Nucleus accumbens (tissue), 56 donors: ENCODE data around the gene KLHL5.
A peak's percentile ranks its signal among the peaks of the same experiment; 100 is the strongest.
"Not testable (repeated sequence)": the region's sequence is repeated elsewhere in the genome, so short reads cannot be mapped to it uniquely, and the experiment has no call there.

Experiments
- DNase-seq, 56 donors: peaks; one replicate each; lab custom pipeline; 2025; lab: John Stamatoyannopoulos, UW

Gene KLHL5

DNA sequence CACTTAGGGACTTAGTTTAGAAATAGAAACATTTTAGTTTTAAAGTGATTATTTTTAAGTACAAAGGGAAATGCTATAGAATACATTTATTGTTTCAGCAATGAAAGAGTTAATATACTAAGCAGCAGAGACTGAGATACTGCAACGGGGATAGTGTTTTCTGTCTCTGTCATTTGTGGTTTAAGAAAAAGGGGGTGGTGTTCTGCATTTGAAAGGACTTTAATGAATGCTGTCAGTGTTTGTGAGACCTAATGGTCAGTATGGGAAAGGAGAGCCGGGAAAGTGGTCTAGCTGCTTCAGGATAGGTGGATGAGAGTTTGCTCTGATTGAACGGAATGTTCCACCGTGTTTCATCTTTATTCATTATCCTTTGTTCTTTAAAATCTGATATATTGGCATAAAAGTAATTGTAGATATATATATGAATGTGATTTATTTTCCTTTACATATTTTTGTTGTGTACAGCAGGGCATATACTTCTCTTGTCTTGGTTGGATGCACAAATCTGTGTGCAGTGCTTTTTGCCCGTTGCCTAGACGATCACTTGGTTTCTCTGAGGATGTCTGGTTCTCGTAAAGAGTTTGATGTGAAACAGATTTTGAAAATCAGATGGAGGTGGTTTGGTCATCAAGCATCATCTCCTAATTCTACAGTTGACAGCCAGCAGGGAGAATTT lies at the start of gene KLHL5:
KLHL5 (plus strand) TSS at position 139 of the 676 bp plus-strand sequence; CDS start at position 560, 421 bp downstream.
- peak in 1 of 56 donors; percentile 2 for DNase-seq

GRCh38 chr4:39014028-39014427 lies 48.0 kb upstream of the KLHL5 start:
- no peak for DNase-seq

DNA sequence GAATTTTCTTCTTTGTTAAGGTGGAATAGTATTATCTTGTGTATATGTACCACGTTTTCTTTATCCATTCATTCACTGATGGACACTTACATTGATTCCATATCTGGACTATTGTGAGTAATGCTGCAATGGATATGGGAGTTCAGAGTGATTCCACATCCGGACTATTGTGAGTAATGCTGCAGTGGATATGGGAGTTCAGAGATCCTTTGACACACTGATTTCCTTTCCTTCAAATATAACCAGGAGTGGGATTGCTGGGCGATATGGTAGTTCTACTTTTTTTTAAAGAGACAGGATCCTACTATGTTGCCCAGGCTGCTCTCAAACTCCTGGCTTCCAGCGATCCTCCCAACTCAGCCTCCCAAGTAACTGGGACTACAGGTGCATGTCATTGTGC lies 41.9 kb upstream of the KLHL5 start:
- no peak for DNase-seq

DNA sequence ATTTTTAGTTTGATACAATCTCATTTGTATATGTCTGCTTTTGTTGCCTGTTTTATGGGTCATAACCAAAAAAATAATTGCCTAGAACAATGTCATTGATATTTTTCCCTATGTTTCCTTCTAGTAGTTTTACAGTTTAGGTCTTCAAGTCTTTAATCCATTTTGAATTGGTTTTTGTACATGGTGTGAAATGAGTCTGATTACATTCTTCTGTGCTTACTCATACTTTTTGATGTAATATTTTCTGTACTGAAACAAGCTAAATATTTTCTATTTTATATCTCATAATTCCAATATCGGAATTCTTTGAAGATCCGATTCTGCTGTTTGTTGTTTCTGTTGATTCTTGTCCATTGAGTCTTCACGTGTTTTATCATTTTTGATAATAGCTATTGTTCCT lies 40.4 kb upstream of the KLHL5 start:
- DNase-seq, result no peak

GRCh38 chr4:39022241-39022640 lies 39.8 kb upstream of the KLHL5 start:
- no peak for DNase-seq

DNA sequence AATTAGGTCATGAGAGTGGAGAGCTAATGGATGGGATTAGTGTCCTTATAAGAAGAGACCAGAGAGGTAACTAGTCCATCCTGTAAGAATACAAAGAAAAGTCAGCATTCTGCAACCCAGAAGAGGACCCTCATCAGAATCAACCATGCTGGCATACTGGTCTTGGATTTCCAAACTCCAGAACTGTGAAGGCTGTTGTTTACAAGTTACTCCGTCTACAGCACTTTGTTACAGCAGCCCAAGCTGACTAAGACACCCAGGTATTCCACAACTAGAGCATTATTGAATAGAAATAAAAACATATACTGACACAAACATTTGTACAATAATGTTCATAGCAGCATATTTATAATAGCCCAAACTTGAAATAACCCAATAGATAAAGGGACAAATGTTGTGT lies 39.0 kb upstream of the KLHL5 start:
- DNase-seq, result no peak

- DNase-seq, result no peak
Observed at GRCh38 chr4:39024311-39024865, 37.6 kb upstream of the KLHL5 start.

DNA sequence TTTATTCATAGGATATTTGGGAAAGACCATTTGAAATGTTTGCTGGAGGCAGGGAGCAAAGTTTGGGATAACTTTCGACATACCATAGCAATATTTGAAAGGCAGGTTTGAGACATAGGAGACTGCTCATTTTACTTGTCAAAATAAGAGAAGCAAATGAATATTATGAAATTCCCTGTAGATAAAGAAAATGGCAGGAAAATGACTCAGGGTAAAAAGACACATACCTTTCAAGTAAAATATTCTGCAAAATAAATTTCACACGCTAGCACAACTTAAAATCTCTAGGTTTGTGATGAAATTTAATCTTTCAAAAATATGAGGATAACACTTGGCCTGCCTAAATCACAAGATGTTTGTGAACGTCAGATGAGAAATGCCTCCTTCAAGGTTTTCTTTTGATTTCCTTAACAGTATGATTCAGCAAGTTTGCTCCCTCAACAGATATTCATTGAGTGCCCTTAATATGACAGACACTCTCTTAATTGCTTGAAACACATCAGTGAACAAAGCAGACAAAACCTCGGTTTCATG lies 36.4 kb upstream of the KLHL5 start:
- no peak for DNase-seq

DNA sequence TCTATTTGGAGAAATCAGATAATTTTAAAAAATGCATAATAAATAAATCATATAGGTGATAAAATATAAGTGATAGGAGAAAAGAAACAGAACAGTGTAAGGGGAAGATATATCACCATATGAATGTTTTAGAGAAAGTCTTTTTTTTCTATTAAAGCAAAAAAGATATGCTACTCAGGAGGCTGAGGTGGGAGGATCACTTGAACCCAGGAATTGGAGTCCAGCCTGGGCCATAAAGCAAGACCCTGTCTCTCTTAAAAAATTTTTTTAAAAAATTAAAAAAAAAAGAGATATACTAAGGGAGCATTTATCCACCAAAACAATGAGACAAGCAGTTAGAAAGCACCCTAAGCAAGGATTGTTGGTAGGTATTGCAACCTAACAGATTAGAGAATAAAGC lies 35.9 kb upstream of the KLHL5 start:
- DNase-seq, result no peak

DNA sequence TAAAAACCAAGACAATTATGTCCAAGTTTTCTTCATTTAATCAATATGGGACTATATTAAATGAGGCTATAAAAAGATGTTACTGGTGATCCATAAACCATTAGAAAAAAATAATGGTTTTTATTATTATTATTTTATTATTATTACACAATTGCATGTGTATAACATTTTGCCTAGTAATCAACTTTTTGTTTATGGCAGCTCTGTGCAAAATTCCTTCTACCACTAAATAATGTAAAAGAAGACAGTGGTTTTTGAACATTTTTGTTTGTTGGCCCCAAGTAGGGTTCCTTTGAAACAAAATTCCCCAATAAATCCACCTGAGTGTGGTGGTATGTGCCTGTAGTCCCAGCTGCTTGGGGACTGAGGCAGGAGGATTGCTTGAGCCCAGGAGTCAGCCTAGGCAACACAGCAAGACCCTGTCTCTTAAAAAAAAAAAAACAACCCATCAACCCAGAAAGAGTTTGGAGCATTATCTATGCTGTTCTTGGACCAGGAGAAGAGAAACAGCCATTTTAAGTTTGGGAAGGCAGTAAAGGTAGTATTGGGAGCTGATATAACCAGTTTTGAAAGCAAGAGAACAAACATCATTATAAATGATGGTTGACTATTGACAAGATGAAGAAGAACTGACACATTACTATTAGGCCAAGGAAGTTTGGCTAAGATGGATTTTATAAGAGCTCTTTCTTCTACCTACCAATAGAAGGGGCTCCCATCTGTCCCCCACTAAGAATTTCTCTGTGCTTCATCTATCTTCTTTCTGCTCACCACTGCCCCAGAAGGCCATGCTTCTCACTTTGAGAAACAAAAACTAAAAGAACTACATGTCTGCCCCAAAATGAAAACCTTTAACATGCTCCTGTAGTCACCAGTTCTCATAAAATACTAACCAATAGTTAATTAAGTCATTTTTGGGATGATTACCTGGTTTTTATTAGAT lies 32.0 kb upstream of the KLHL5 start:
- DNase-seq, result no peak

GRCh38 chr4:39030725-39031124 lies 31.3 kb upstream of the KLHL5 start:
- DNase-seq, result no peak

GRCh38 chr4:39031590-39032020 lies 30.4 kb upstream of the KLHL5 start:
- not testable (repeated sequence) for DNase-seq

DNA sequence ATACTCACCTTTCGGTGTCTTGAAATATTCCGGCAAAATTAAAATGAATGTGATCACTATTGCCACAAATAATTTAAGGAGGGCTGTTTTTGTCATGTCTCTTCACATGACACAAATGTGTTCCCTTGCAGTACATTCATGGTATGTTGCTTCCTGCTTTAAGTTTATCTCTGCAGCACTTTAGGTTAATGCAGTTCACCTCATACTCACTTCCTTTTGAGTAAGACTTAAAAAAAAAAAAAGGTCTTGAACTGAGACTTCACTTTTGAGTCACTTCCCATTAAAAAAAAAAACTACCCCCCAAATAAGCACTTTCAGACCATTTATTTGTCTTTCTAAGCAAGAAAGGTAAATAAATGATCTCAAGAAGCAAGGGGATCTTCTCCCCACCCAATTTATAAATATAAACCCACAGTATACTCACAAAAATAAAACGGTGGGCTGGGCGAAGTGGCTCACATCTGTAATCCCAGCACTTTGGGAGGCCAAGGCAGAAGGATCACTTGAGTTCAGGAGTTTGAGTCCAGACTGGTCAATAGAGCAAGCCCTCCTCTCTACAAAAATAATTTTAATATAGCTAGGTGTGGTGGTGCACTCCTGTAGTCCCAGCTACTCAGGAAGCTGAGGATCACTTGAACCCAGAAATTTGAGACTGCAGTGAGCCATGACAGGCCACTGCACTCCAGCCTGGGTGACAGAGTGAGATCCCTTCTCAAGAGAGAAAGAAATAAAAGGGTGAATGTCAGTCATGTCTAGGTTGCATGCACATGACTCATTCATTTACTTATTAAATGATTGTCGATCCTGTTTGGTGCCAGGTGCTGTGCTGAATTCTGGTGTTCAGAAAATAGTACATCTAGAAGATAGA lies 29.6 kb upstream of the KLHL5 start, which contains the start of gene TMEM156:
TMEM156 (minus strand) TSS at position 192 of the 868 bp plus-strand sequence; CDS start at position 96, 96 bp downstream.
- no peak for DNase-seq

GRCh38 chr4:39036172-39036571 lies 25.9 kb upstream of the KLHL5 start:
- no peak for DNase-seq

DNA sequence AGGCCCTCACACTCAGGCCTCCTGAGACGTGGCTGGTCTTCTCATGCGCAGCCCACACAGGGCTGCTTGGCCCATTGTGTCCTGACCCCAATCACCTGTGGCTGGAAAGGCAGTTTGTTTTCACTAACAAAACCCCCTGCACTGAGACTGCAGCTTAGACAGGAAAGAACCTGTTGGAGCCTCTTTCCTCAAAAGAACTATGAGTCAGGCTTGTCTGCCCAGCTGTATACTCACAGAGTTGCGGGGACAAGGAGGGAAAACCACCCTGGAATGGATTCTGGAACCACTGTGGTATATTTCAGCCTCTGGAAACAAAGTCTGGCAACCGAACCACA lies 24.6 kb upstream of the KLHL5 start:
- DNase-seq, result no peak

GRCh38 chr4:39037941-39038340 lies 24.1 kb upstream of the KLHL5 start:
- DNase-seq, result no peak

DNA sequence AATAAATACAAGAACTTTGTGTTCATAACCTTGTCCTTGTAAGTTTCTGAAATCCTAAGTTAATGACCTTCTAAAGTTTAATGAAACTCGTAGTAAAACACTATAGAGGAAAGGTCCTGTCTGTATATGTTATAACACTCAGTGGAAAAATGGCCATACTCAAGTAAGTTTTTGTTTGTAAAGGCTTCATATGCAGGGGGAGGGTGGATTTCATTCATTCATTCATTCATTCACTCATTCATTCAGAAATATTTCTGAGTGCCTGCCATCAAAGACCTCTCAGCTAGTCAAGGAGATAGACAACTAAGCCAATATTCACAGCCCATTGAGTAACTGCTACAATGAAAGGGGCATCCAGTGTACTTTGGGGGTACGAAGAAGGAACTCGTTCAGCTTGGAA lies 22.9 kb upstream of the KLHL5 start:
- DNase-seq, result no peak

- DNase-seq, result peak in 17 of 56 donors; percentile 6 to 51 (median 18)
Observed at GRCh38 chr4:39042366-39042765, 19.7 kb upstream of the KLHL5 start.

DNA sequence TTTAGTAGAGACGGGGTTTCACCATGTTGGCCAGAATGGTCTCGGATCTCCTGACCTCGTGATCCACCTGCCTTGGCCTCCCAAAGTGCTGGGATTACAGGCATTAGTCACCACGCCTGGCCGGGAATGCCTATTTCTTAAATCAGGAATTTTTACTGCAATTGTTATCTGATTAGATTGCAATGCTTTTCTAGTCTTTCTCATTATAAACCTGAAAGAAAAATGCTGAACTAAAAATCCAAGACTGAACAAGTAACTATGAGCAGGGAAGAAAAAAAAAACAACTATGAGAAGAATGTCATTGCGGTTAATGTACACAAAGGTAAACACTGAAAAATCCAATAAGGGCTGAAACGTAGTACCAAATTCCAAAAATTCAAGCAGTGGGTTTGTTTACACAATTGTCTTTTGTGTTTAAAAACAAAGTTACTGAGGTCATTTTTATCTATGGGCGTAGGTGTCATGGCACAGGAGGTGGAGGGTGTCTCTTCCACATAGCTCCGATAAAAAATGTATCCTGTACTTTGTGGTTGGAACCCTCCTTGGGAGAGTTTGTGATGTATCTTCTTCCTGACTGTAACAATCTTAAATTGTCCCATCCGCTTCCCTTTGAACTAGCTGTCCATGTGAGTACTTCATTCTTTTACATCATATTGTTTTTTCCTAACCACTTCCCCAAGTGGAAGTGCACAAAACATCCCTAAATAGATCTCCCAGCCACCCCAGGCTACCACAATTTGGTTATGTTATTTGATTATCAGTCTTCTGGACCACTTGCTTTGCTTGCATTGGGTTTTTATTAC lies 18.8 kb upstream of the KLHL5 start:
- peak in 1 of 56 donors; percentile 23 for DNase-seq
